Caco-2 (cell line): ENCODE measurements around the gene PACC1. TPM values are rescaled to one million over a fixed set of nuclear protein-coding genes. Genes with fewer than 3 reads are reported as not detected.

Experiments
- BruUV-seq: library from RNA; stranded (reverse); fragments of 400-500 nt; replicated peaks from 2 replicates; lab custom pipeline; 2021; lab: Mats Ljungman, UMichigan
- CTCF ChIA-PET: fragments of 300-600 bp; sonication (Branson Sonifier 250); formaldehyde crosslinking; loops from one replicate; lab custom pipeline; 2022; ENCODE audit warnings: antibody characterized with exemption; lab: Charles Lee
- POLR2A ChIA-PET: fragments of 300-600 bp; sonication (Branson Sonifier 250); formaldehyde crosslinking; loops from one replicate; lab custom pipeline; 2022; ENCODE audit warnings: antibody characterized with exemption; lab: Charles Lee
- DNase-seq, 2 experiments: peaks; one replicate each; pipeline versions ENCODE4 v3.0.0 to v3.0.0-alpha.2; 2020 to 2022
- H3K27me3 ChIP-seq: replicated peaks from 2 replicates; pipeline ENCODE4 v1.6.0; 2011; ENCODE audit warnings: low read length; ENCODE audit not compliant: control insufficient read depth, insufficient read depth
- H3K36me3 ChIP-seq: 2 replicates; pipeline ENCODE4 v1.5.1; 2011; ENCODE audit warnings: low read length; ENCODE audit not compliant: control insufficient read depth, insufficient read depth
- H3K4me1 ChIP-seq: fragments of 250-450 bp; sonication (Bioruptor Pico); 2 replicates; pipeline ENCODE4 v1.5.1; 2020; ENCODE audit warnings: mild to moderate bottlenecking
- H3K4me3 ChIP-seq: 2 replicates; pipeline ENCODE4 v1.5.1; 2011; ENCODE audit warnings: low read depth, mild to moderate bottlenecking, control low read depth, low read length
- H3K9me3 ChIP-seq: fragments of 250-450 bp; sonication (Bioruptor Pico); 2 replicates; pipeline ENCODE4 v1.5.1; 2020; ENCODE audit warnings: mild to moderate bottlenecking, moderate library complexity
- H3K27ac Mint-ChIP-seq: one replicate; pipeline ENCODE4 v1.8.0; 2022; ENCODE audit warnings: mixed read lengths; ENCODE audit not compliant: unreplicated experiment
- H3K27me3 Mint-ChIP-seq: one replicate; pipeline ENCODE4 v1.8.0; 2022; ENCODE audit warnings: mixed read lengths; ENCODE audit not compliant: insufficient read depth, unreplicated experiment
- H3K36me3 Mint-ChIP-seq: one replicate; pipeline ENCODE4 v1.8.0; 2022; ENCODE audit warnings: mild to moderate bottlenecking, mixed read lengths; ENCODE audit not compliant: insufficient read depth, unreplicated experiment
- H3K4me1 Mint-ChIP-seq: one replicate; pipeline ENCODE4 v1.8.0; 2022; ENCODE audit warnings: low read depth, mixed read lengths; ENCODE audit not compliant: unreplicated experiment
- H3K4me3 Mint-ChIP-seq: one replicate; pipeline ENCODE4 v1.8.0; 2022; ENCODE audit warnings: mild to moderate bottlenecking, moderate library complexity, mixed read lengths; ENCODE audit not compliant: unreplicated experiment
- H3K9me3 Mint-ChIP-seq: one replicate; pipeline ENCODE4 v1.8.0; 2022; ENCODE audit warnings: mixed read lengths; ENCODE audit not compliant: unreplicated experiment
- intact Hi-C: fragments of 100-400 bp; cut with micrococcal nuclease; formaldehyde crosslinking; loops from one replicate; pipeline ENCODE4 v1.10.0; 2022; ENCODE audit not compliant: unreplicated experiment
- total RNA-seq: library from RNA; stranded (reverse); gene quantifications from 2 replicates; pipeline ENCODE4 v1.2.3, GENCODE V29; 2022
- TF ChIP-seq, protein P1 (sequence below), 2 experiments: fragments of 200-600 bp in 1 of 2; IDR thresholded peaks; 1 replicate in 1 of 2; 2 replicates in 1 of 2; pipeline versions ENCODE4 v1.5.1 to v1.8.0; 2011 to 2022; ENCODE audit warnings: antibody characterized with exemption in 1 of 2, control low read depth in 1 of 2, inconsistent platforms in 1 of 2, low read depth in 1 of 2, low read length in 1 of 2, mild to moderate bottlenecking in 1 of 2, moderate library complexity in 1 of 2; ENCODE audit not compliant: insufficient read depth in 1 of 2, severe bottlenecking in 1 of 2, unreplicated experiment in 1 of 2

The PACC1 gene
- total RNA-seq, 1 experiment from 2014 or later: 15.6 TPM

DNA sequence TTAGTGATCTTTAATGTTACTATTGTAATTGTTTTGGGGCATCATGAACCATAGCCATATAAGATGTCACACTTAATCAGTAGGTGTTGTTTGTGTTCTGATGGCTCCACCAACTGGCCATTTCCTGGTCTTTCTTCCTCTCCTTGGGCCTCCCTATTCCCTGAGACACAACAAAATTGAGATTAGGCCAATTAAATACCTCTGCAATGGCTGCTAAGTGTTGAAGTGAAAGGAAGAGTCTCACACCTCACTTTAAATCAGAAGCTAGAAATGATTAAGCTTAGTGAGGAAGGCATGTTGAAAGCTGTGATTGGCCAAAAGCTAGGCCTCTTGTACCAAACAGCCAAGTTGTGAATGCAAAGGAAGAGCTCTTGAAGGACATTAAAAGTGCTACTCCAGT is 98.8 kb downstream of the PACC1 start:
- Histone ChIP-seq H3K4me3 (no peak overlapping the region), H3K4me1 (peaks cover 22% of the 10 kb centered on the region), H3K36me3 (no peaks in the 10 kb centered on the region), H3K9me3 (no peaks in the 10 kb centered on the region), H3K27me3 (no peaks in the 10 kb centered on the region)
- H3K4me1 Mint-ChIP-seq: peaks cover 12% of the 10 kb centered on the region
- TF ChIP-seq, protein P1, sequence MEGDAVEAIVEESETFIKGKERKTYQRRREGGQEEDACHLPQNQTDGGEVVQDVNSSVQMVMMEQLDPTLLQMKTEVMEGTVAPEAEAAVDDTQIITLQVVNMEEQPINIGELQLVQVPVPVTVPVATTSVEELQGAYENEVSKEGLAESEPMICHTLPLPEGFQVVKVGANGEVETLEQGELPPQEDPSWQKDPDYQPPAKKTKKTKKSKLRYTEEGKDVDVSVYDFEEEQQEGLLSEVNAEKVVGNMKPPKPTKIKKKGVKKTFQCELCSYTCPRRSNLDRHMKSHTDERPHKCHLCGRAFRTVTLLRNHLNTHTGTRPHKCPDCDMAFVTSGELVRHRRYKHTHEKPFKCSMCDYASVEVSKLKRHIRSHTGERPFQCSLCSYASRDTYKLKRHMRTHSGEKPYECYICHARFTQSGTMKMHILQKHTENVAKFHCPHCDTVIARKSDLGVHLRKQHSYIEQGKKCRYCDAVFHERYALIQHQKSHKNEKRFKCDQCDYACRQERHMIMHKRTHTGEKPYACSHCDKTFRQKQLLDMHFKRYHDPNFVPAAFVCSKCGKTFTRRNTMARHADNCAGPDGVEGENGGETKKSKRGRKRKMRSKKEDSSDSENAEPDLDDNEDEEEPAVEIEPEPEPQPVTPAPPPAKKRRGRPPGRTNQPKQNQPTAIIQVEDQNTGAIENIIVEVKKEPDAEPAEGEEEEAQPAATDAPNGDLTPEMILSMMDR (IDR thresholded peaks at IDR 0.05; ENCODE audit: insufficient read depth in 1 of 2, low read depth in 1 of 2, low read length in 1 of 2, severe bottlenecking in 1 of 2, unreplicated experiment in 1 of 2): peak in 1 of 2 experiments; percentile 15
- no peak overlapping the region for H3K4me3 Mint-ChIP-seq
- H3K36me3 Mint-ChIP-seq: peaks cover 12% of the 10 kb centered on the region
- ChIA-PET POLR2A (no interaction called here), CTCF (interaction anchor here (1.0 to 1.3 kb wide), 2 partner anchors 140 to 245 kb away, joined by 4 read pairs; no protein-coding TSS in a partner anchor)
- H3K9me3 Mint-ChIP-seq: no peaks in the 10 kb centered on the region
- H3K27me3 Mint-ChIP-seq: no peaks in the 10 kb centered on the region
- intact Hi-C loops: loop anchor here (2.0 kb wide), 2 partner anchors 245 to 253 kb away; no protein-coding TSS in a partner anchor
- no TSS peak for BruUV-seq
- DNase-seq: peak in 1 of 2 experiments; percentile 21
- H3K27ac Mint-ChIP-seq: no peak overlapping the region

DNA sequence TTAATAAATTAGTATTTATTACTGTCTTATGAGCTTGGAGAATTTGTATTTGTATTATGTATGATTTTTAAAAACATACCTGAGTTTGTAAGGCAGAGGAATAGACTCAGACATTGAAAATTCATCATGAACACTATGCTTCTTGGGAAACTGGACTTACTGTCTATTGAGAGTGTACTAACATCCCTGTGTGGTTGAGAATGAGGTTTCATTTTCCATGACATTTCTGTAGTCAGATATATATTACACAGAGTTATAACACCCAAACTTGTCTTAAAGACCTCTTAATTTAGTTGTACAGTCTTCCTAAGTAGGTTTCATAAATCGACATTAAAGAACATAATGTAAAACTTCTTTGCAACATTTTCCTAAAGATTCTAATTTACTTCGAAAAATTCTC is 99.5 kb downstream of the PACC1 start:
- H3K9me3 Mint-ChIP-seq: no peaks in the 10 kb centered on the region
- H3K27ac Mint-ChIP-seq: no peak overlapping the region
- peaks cover 13% of the 10 kb centered on the region for H3K4me1 Mint-ChIP-seq
- peaks cover 12% of the 10 kb centered on the region for H3K36me3 Mint-ChIP-seq
- TF ChIP-seq, protein P1 (IDR thresholded peaks at IDR 0.05; ENCODE audit: insufficient read depth in 1 of 2, low read depth in 1 of 2, low read length in 1 of 2, severe bottlenecking in 1 of 2, unreplicated experiment in 1 of 2): no peak
- intact Hi-C loops: no loop called here
- H3K27me3 Mint-ChIP-seq: no peaks in the 10 kb centered on the region
- H3K4me3 Mint-ChIP-seq: no peak overlapping the region
- Histone ChIP-seq H3K36me3 (no peaks in the 10 kb centered on the region), H3K9me3 (no peaks in the 10 kb centered on the region), H3K27me3 (no peaks in the 10 kb centered on the region), H3K4me3 (no peak overlapping the region), H3K4me1 (peaks cover 22% of the 10 kb centered on the region)
- DNase-seq: no peak
- no TSS peak for BruUV-seq
- POLR2A ChIA-PET: no interaction called here
- CTCF ChIA-PET: no interaction called here

Other genes starting within 250 kb of the PACC1 start
- 47.6 and 49.4 TPM in 2 replicates for gene PPP2R5A, start 129.5 kb downstream of the PACC1 start, total RNA-seq
- 90.1 and 95.7 TPM in 2 replicates for gene NENF, start 18.0 kb upstream of the PACC1 start, total RNA-seq
- gene ATF3, start 193.9 kb upstream of the PACC1 start, total RNA-seq: 21.8 and 25.8 TPM in 2 replicates